GM18508 (cell line): ENCODE data around the gene PEPD.
"Not testable (repeated sequence)": the region's sequence is repeated elsewhere in the genome, so short reads cannot be mapped to it uniquely, and the experiment has no call there.

ENCODE experiments used
- ATAC-seq: cut with Tn5 transposase; IDR thresholded peaks from one replicate; pipeline ENCODE4 v1.9.1; 2021; ENCODE audit warnings: moderate number of reproducible peaks; ENCODE audit not compliant: insufficient read depth, unreplicated experiment

The PEPD gene

GRCh38 chr19:33481863-33482262, 39.7 kb downstream of the PEPD start:
- ATAC-seq, result no peak

GRCh38 chr19:33479570-33479969, 42.0 kb downstream of the PEPD start:
- ATAC-seq, result not testable (repeated sequence)

- no peak for ATAC-seq
These were observed 43.8 kb downstream of the PEPD start for GRCh38 chr19:33477781-33478180.

- ATAC-seq, result no peak
These were observed 45.4 kb downstream of the PEPD start for GRCh38 chr19:33476151-33476707.

GRCh38 chr19:33473653-33474305, 47.8 kb downstream of the PEPD start:
- ATAC-seq, result no peak

GRCh38 chr19:33472691-33473652, 48.6 kb downstream of the PEPD start:
- ATAC-seq, result no peak

- no peak for ATAC-seq
These were observed 49.4 kb downstream of the PEPD start for GRCh38 chr19:33472226-33472625.

GRCh38 chr19:33471111-33471996, 50.2 kb downstream of the PEPD start:
- ATAC-seq, result no peak

- no peak for ATAC-seq
These were observed 50.9 kb downstream of the PEPD start for GRCh38 chr19:33470686-33471085.

- ATAC-seq, result no peak
These were observed 51.6 kb downstream of the PEPD start for GRCh38 chr19:33470040-33470330.

- ATAC-seq, result no peak
These were observed 52.2 kb downstream of the PEPD start for GRCh38 chr19:33469171-33470039.

GRCh38 chr19:33468361-33469170, 53.0 kb downstream of the PEPD start:
- no peak for ATAC-seq

- ATAC-seq, result no peak
These were observed 53.7 kb downstream of the PEPD start for GRCh38 chr19:33467851-33468250.

- no peak for ATAC-seq
These were observed 55.8 kb downstream of the PEPD start for GRCh38 chr19:33465834-33466233.

GRCh38 chr19:33465371-33465770, 56.2 kb downstream of the PEPD start:
- no peak for ATAC-seq

GRCh38 chr19:33464733-33465115, 56.9 kb downstream of the PEPD start:
- no peak for ATAC-seq

- no peak for ATAC-seq
These were observed 57.4 kb downstream of the PEPD start for GRCh38 chr19:33464010-33464732.

GRCh38 chr19:33463199-33463598, 58.4 kb downstream of the PEPD start:
- ATAC-seq, result no peak
